Testis (tissue), 3 donors: ENCODE results near the gene PCCA. TPM values are rescaled to one million over a fixed set of nuclear protein-coding genes. Genes with fewer than 3 reads are reported as not detected.

ENCODE experiments used
- DNase-seq: peaks from one replicate; pipeline ENCODE4 v3.0.0-alpha.2; 2019
- H3K27ac ChIP-seq, 2 donors: fragments of 200-600 bp; sonication (generic); one replicate each; pipeline ENCODE4 v1.5.1; 2019
- H3K27me3 ChIP-seq: fragments of 200-600 bp; sonication (generic); one replicate; pipeline ENCODE4 v1.5.1; 2019
- H3K36me3 ChIP-seq: fragments of 200-600 bp; sonication (generic); one replicate; pipeline ENCODE4 v1.5.1; 2017; ENCODE audit warnings: low read depth; ENCODE audit errors: missing control alignments
- H3K4me1 ChIP-seq: fragments of 200-600 bp; sonication (generic); one replicate; pipeline ENCODE4 v1.5.1; 2019
- H3K4me3 ChIP-seq, 2 donors: fragments of 200-600 bp; sonication (generic); one replicate each; pipeline ENCODE4 v1.5.1; 2017 to 2019
- H3K9me3 ChIP-seq: fragments of 200-600 bp; sonication (generic); one replicate; pipeline ENCODE4 v1.5.1; 2017
- CTCF ChIP-seq, 3 experiments: fragments of 450-650 bp in 2 of 3; fragments of 200-600 bp in 1 of 3; sonication (generic) in 1 of 3; IDR thresholded peaks; one replicate each; pipeline ENCODE4 v1.5.1; 2016 to 2019; ENCODE audit warnings: antibody characterized with exemption in 3 of 3, mild to moderate bottlenecking in 2 of 3, moderate library complexity in 1 of 3
- POLR2A ChIP-seq: fragments of 450-650 bp; IDR thresholded peaks from one replicate; pipeline ENCODE4 v1.6.1; 2017; ENCODE audit warnings: antibody characterized with exemption, mild to moderate bottlenecking, moderate library complexity
- WGBS, 2 donors: methylation state at CpG; one replicate each; pipeline ENCODE4 v1.1.5; 2018; 5-methylcytosine and 5-hydroxymethylcytosine counted together
- intact Hi-C: fragments of 100-400 bp; cut with DNase I; formaldehyde crosslinking; loops from one replicate; pipeline ENCODE4 v1.15.1; 2023; ENCODE audit warnings: low total_unique reads
- polyA plus RNA-seq: library from polyadenylated mRNA; stranded (reverse); fragments of 350-450 nt; fragmentation: Illumina TruSeq; extraction: RNeasy Lipid Tissue Mini Kit (QIAGEN cat#74804); gene quantifications from one replicate; pipeline ENCODE4 v1.2.3, GENCODE V29; 2014; ENCODE audit warnings: low read depth, low replicate concordance; ENCODE audit not compliant: insufficient read depth
- total RNA-seq, 2 donors: library from RNA; depleted of rRNA; stranded (reverse); fragments of >200 nt; gene quantifications; one replicate each; pipeline ENCODE4 v1.2.3, GENCODE V29; 2016

PCCA gene
- total and polyA plus RNA-seq, 3 donors from 2014 or later = 17.9 to 56.2 (median 39.2) TPM

DNA sequence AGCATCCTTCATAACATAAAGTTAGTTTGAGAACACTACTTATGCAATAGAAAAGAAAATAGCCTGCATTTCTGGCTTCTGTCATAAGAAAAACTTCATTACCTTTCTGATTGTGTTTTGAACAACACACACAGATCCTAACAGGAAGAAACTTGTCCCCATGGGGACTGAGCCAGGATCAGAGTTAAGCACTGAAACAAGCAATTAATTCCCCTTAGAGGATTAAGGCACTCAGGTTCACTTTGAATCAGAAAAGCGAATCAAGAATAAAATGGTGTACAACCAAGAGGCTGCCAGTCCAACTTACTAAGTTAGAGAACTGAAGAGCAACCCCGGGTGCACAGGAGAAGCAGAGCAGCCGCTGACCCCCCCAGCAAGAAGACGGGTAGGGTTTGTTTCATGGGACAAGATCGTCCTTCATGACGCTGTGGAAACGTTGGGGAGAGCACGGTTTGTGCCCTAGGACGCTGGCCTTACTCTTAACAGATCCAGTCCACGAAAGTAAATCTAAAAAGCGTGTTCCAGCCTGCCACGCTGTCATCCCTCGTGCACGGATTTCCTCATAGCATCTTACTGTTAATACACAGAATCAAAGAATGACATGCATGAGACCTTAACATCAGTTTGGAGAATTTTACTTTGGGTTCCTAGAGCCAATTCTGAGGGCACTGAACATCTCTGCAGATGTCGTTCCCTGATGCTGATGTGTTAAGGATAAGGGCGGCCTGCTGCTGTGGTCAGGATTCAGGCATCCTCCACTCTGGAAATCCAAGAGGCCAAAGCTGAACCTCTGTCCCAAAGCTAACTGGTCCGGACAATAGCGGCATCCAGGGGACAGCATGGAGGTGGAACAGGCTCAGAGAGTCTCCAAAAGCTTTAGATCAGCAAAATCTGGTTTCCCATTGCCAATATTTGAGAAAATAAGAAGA lies 453.3 kb downstream of the PCCA start:
- Histone ChIP-seq H3K9me3 (no peaks in the 10 kb centered on the region), H3K27me3 (no peaks in the 10 kb centered on the region), H3K4me3 (no peak overlapping the region), H3K27ac (no peak overlapping the region), H3K4me1 (peaks cover 4% of the 10 kb centered on the region), H3K36me3 (no peaks in the 10 kb centered on the region)
- intact Hi-C loops = no loop called here
- 91% methylated on average over 18 of the region's 18 CpGs for WGBS, 2 donors
- DNase-seq = no peak
- TF ChIP-seq POLR2A (no peak), CTCF (IDR thresholded peaks at IDR 0.05) (no peak)

DNA sequence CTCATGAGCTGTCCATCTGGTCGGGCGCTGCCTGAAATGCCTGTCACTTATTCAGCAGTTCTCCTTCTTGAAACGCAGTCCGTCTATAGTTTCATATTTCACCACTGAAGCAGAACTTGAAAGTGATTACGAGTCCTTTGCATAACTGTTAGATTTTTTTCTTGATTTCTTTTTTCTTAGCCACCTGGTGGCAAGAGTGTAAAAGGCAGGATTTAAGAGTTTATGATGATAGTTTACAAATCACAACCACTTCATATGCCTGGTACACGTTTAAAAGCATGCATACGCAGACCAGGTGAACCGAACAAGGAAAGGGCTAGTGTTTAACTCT lies 453.9 kb downstream of the PCCA start:
- H3K9me3 ChIP-seq = no peaks in the 10 kb centered on the region
- DNase-seq = no peak
- H3K36me3 ChIP-seq = no peaks in the 10 kb centered on the region
- no peak overlapping the region for H3K4me3 ChIP-seq
- 77 to 80% methylated on average over 8 of the region's 8 CpGs for WGBS, 2 donors
- TF ChIP-seq POLR2A (no peak), CTCF (IDR thresholded peaks at IDR 0.05) (peak in 2 of 3 experiments; percentile 7 to 12)
- peaks cover 11% of the 10 kb centered on the region for H3K4me1 ChIP-seq
- intact Hi-C loops = no loop called here
- no peak overlapping the region for H3K27ac ChIP-seq
- no peaks in the 10 kb centered on the region for H3K27me3 ChIP-seq

GRCh38 chr13:100543872-100544602 lies 455.1 kb downstream of the PCCA start:
- no peak for DNase-seq
- H3K36me3 ChIP-seq = no peaks in the 10 kb centered on the region
- peaks cover 14% of the 10 kb centered on the region for H3K4me1 ChIP-seq
- H3K27me3 ChIP-seq = no peaks in the 10 kb centered on the region
- intact Hi-C loops = no loop called here
- TF ChIP-seq POLR2A = no peak
- TF ChIP-seq CTCF (IDR thresholded peaks at IDR 0.05) = no peak
- no peaks in the 10 kb centered on the region for H3K9me3 ChIP-seq
- peak overlapping the region; percentile 31 to 42 for H3K27ac ChIP-seq
- H3K4me3 ChIP-seq = no peak overlapping the region
- 62 to 64% methylated on average over 26 of the region's 26 CpGs for WGBS, 2 donors

DNA sequence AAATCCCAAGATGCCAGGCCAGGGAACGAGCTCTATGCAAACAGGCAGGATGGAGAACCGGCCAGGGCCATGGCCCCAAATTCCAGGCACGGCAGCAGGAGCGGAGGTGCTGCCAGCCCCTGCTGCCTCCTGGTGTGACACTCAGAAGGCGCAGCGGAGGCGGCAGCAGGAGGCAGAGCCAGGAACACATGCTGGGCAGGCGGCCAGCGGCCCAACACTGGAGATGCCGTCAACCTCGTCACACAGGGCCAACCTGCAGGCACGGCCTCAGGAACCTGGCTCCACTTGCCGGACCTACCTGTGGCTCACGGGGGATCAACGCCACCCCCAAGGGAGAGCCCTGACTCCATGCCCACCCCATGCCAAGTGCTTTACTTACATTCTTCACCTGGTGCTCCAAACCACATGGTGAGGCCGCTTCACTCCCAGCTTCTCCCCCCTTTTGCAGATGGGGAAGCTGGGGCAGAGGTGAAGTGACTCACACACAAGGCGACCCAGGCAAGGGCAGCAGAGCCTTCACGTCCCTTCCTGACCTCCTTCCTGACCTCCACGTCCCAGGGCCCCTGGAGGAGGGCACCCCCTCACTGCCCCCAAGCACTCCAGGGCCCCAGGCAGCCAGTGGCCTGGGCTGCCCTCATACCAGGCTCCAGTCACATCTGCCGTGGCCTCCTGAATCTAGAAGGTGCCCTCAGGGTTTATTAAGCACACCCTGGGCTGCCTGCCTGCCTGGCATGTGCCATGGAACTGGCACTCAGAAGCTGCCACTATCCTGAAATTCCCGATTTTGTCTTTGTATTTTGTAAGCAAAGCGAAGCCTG lies 456.2 kb downstream of the PCCA start:
- Histone ChIP-seq H3K27ac (peak overlapping the region in 1 of 2 donors; percentile 42), H3K27me3 (no peaks in the 10 kb centered on the region), H3K36me3 (no peaks in the 10 kb centered on the region), H3K4me1 (peaks cover 14% of the 10 kb centered on the region), H3K9me3 (no peaks in the 10 kb centered on the region), H3K4me3 (no peak overlapping the region)
- WGBS, 2 donors = 70 to 89% methylated on average over 15 to 21 of the region's 22 CpGs
- no peak for DNase-seq
- TF ChIP-seq CTCF (IDR thresholded peaks at IDR 0.05) = no peak
- no peak for TF ChIP-seq POLR2A
- intact Hi-C loops = no loop called here
